Hepatocyte (in vitro differentiated cells): ENCODE data around the gene USP20.

Experiments used
- EZH2 ChIP-seq: fragments of 200-600 bp; sonication (generic); IDR thresholded peaks from 2 replicates; pipeline ENCODE4 v1.6.1; 2016; ENCODE audit warnings: antibody characterized with exemption, mild to moderate bottlenecking, borderline replicate concordance
- EZH2phosphoT487 ChIP-seq: fragments of 200-600 bp; sonication (generic); IDR thresholded peaks from one replicate; pipeline ENCODE4 v1.6.1; 2018; ENCODE audit warnings: antibody characterized with exemption, mild to moderate bottlenecking, low read depth, moderate library complexity; ENCODE audit not compliant: unreplicated experiment, severe bottlenecking
- TF ChIP-seq, protein P1 (sequence below): fragments of 200-600 bp; sonication (generic); IDR thresholded peaks from 2 replicates; pipeline ENCODE4 v1.5.1; 2016; ENCODE audit warnings: antibody characterized with exemption, mild to moderate bottlenecking; ENCODE audit not compliant: poor library complexity

DNA sequence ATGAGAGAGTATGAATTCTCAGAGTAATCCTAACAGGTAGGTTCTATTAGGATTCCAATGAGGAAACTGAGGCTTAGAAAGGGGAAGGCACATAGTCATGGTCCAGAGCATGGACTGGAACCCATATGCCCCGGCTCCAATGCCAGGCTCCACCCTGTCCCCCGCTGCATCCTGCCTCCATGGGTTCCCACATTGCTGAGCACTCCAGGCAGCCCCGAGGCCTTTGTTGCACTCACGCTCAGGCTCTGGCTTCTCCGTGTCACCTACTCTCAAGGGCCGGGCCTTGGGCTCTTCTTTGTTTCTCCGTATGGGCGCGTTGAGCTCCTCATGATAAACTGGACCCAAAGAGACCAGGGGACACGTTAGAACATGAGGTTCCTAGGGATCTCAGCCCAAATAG, 6.3 kb upstream of the USP20 start:
- TF ChIP-seq, protein P1, sequence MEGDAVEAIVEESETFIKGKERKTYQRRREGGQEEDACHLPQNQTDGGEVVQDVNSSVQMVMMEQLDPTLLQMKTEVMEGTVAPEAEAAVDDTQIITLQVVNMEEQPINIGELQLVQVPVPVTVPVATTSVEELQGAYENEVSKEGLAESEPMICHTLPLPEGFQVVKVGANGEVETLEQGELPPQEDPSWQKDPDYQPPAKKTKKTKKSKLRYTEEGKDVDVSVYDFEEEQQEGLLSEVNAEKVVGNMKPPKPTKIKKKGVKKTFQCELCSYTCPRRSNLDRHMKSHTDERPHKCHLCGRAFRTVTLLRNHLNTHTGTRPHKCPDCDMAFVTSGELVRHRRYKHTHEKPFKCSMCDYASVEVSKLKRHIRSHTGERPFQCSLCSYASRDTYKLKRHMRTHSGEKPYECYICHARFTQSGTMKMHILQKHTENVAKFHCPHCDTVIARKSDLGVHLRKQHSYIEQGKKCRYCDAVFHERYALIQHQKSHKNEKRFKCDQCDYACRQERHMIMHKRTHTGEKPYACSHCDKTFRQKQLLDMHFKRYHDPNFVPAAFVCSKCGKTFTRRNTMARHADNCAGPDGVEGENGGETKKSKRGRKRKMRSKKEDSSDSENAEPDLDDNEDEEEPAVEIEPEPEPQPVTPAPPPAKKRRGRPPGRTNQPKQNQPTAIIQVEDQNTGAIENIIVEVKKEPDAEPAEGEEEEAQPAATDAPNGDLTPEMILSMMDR: no peak
- TF ChIP-seq EZH2 (no peak), EZH2phosphoT487 (no peak)
